GM12865 (cell line): ENCODE measurements around the gene POLDIP2.

Source experiments
- DNase-seq: peaks from one replicate; pipeline ENCODE4 v3.0.0; 2010; ENCODE audit warnings: low read depth
- H3K4me3 ChIP-seq: 2 replicates; pipeline ENCODE4 v1.5.1; 2011; ENCODE audit warnings: mild to moderate bottlenecking, low read depth, low read length, control low read depth
- TF ChIP-seq, protein P1 (sequence below): IDR thresholded peaks from 2 replicates; pipeline ENCODE4 v1.5.1; 2011; ENCODE audit warnings: low read length, control low read depth, low read depth, inconsistent platforms; ENCODE audit not compliant: insufficient read depth; ENCODE audit errors: missing control alignments

The POLDIP2 gene

DNA sequence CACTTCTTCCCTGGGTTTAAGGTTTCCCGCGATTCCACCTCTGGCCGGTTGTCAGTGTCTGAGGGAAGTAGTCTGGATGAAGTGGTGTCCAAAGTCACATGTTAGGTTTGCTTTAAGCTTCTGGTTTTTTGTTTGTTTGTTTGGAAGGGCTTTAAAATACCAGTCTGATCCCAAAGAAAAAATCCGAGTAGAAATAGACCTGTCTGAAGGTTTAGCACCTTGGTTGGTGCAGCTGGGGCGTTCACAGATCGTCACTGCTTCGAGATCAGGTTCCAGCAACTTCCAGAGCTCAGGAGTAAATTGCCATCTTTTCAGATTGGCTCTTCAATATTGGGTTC is 37.8 kb downstream of the POLDIP2 start:
- H3K4me3 ChIP-seq: peak overlapping the region; percentile 98
- DNase-seq: no peak
- TF ChIP-seq, protein P1, sequence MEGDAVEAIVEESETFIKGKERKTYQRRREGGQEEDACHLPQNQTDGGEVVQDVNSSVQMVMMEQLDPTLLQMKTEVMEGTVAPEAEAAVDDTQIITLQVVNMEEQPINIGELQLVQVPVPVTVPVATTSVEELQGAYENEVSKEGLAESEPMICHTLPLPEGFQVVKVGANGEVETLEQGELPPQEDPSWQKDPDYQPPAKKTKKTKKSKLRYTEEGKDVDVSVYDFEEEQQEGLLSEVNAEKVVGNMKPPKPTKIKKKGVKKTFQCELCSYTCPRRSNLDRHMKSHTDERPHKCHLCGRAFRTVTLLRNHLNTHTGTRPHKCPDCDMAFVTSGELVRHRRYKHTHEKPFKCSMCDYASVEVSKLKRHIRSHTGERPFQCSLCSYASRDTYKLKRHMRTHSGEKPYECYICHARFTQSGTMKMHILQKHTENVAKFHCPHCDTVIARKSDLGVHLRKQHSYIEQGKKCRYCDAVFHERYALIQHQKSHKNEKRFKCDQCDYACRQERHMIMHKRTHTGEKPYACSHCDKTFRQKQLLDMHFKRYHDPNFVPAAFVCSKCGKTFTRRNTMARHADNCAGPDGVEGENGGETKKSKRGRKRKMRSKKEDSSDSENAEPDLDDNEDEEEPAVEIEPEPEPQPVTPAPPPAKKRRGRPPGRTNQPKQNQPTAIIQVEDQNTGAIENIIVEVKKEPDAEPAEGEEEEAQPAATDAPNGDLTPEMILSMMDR: no peak

DNA sequence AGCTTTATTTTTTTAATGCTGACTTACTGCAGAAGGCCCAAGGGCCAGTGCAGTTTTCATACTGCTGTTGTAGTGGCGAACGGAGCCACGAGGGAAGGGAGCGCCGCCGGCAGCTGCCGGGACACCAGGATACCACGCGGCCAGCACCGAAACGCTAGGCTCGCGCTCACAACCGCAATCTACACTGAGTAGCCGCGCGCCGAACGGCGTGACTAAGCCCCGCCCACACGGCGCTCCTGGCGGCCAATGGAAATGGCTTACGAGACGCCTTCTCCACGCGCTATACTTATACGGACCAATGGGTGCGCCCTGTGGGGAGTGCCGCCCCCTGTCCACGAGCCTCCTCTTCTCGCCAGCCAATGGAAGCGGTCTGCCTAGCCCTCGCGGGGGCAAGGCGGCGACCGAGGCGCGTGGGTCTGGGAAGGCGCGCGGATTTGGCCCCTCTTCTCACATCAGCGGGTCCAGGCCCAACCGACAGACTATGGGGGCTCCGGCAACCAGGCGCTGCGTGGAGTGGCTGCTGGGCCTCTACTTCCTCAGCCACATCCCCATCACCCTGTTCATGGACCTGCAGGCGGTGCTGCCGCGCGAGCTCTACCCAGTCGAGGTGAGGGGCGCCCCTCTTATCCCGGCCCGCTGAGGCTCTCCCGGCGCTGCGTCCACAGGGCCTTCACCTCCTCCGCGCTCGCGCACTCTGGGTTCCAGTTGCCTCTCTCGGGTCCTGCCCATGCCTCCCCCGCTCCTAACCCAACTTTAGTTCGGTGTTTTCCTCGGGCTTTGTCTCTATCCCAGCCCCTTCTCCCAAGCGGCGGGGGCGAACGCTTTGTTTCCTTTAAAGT is 38.3 kb downstream of the POLDIP2 start, which contains the start of gene TMEM97:
Gene TMEM97, plus strand, starts transcription at position 442 of the 839 bp plus-strand sequence. Its CDS starts 40 bp downstream, at position 482.
- TF ChIP-seq, protein P1: no peak
- DNase-seq: peak; percentile 99
- H3K4me3 ChIP-seq: peak within 1 kb of the TSS; percentile 98

DNA sequence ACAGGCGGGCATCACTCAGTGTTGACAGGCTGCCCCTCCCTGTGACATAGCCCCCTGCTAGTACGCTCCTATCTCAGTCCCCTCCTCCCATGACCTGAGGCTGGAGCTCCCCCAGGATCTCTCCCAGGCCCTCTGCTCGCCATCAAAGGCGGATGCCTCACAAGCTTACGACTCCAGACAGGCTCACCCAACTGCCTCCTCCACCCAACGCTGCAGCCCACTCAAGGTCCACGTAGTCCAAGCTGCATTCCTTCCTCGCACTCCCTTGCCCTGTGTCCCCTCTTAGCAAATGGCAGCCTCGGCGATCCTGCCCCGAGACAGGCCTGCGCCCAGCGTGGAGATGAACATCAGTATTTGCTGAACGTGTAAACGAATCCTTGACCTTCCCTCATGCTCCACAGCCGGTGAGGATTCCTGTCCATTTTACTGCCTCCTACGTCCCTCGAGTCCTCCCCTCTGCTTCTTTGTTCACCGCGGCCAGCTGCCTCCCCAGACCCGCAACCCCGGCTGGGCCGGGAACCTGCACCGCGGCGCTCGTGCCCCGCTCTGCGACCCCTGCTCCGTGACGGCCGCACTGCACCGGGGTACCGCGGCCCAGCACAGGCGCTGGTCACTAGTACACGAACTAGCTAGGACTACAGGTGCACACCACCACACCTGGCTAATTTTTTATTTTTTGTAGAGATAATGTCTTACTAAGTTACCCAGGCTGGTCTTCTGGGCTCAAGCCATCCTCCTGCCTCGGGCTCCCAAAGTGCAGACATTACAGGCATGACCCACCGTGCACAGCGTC is 39.2 kb downstream of the POLDIP2 start:
- TF ChIP-seq, protein P1: no peak
- peak; percentile 20 for DNase-seq
- peak overlapping the region; percentile 98 for H3K4me3 ChIP-seq

DNA sequence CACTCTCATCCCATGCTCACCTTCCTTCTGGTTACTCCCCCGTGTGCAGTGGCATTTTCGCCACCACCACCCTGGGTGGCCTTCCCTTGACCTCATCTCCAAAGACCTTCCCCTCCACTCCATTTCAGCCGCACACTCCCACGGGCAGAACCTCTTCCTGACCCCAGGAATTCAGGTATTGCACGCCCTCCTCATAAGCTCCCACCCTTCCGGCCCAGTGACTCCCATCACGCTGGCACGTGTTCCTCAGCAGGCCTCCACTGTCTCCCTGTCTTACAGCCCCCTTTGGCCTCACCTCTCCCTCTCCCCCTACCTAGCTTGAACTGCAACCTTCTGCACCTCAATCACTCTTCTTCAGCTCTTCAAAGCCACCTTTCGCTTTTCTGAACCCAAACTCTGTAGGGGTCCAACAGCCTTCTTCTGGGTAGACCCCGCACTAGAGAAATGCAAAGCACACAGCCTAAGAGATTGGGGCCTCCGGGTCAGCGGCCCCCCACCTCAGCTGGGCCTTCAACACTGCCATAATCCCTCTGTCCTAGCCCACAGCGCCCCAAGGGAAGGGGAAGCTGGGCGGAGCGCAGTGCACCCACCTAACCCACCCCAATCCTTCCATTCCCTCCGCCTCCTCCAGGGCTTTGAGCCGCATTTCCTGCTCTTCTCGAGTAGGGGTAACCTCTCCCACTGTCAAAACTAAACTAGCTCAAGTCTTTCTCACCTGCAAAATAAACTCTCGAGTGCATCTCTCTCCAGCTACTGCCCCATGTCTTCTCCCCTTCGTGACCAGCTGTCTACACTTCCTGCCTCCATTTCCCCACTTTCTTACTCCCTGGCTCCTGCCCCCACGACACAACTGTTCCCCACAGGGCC is 40.0 kb downstream of the POLDIP2 start:
- peak overlapping the region; percentile 98 for H3K4me3 ChIP-seq
- DNase-seq: no peak
- TF ChIP-seq, protein P1: no peak

DNA sequence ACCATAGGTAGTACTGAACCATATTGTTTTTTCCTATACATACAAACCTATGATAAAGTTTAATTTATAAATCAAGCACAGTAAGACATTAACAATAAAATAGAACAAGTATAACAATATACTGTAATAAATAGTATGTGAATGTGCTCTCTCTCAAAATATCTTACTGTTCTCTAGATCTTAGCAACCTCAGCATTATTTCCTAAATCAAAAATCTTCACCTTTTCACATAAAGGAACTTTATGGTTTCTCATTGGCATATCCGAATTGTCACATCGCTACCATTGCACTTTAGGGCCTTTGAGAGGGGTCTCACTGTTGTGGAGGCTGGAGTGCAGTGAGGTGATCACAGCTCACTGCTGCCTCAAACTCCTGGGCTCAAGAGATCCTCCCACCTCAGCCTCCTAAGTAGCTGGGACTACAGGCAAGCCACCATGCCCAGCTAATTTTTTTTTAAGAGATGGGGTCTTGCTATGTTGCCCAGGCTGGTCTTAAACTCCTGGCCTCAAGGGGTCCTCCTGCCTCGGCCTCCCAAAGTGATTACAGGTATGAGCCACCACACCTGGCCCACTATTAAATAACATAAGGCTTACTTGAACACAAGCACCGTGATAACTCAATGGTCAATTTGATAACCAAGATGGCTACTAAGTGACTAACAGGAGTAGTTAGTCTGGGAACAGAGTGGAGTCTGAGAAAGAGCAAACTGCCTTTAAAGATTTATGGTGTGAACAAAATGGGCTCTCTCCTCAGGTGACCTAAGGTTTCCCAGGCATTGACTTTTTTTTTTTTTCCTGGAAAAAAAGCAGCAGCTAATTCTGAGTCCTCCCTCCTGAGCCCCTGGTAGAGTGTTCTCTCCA is 41.3 kb downstream of the POLDIP2 start:
- no peak for DNase-seq
- TF ChIP-seq, protein P1: no peak
- no peak overlapping the region for H3K4me3 ChIP-seq

DNA sequence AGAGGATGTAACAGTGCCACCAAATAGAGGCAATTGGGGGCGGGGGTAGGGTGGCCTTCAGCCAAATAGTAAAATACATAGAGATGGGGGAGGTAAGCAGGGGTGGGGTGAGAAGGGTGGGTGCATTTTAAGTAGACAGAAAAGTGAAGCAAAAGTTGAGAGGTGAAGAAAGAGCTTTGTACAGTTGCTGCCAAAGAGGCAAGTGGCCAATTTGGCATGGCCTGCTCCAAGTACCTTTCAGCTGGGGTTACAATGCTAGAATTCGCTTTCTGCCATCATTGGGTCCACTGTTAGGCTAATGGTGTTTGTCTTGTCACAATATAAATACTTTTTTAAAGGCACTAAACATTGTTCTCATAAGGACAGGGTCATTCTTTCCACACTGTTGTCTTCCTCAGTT is 43.5 kb downstream of the POLDIP2 start:
- TF ChIP-seq, protein P1: no peak
- no peak for DNase-seq

More for the DNA sequence above, 43.5 kb downstream of the POLDIP2 start:
- H3K4me3 ChIP-seq: no peak overlapping the region
